ENCODE data around the gene AKAP6.
"Not testable (repeated sequence)": the region's sequence is repeated elsewhere in the genome, so short reads cannot be mapped to it uniquely, and the experiment has no call there.

Gene AKAP6

GRCh38 chr14:32754209-32754608 is 425.1 kb downstream of the AKAP6 start:
- no peak for DNase-seq (ENCODE audit: low read depth in 2 of 2)

GRCh38 chr14:32756173-32756572 is 427.1 kb downstream of the AKAP6 start:
- no peak for DNase-seq (ENCODE audit: low read depth in 2 of 2)

- DNase-seq (ENCODE audit: low read depth in 2 of 2), result no peak
Observed at GRCh38 chr14:32756775-32757174, 427.7 kb downstream of the AKAP6 start.

DNA sequence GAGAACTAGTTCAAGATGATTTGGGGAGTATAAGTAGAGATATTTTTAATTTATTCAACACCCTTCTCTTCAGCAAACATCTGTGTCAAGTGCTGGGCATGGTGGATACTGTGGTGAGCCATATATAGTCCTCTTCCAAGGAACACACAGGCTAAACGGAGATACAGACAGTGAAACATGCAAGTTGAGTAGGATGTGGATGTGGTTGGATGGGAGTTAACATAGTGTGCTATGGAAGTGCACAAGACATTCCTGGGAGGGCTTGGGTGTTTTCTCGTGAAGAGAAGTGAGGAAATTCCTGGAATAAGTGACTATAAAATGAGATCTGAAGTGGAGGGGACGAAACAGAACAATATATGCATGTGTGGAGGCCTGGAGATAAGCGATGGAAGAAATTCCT is 428.5 kb downstream of the AKAP6 start:
- no peak for DNase-seq (ENCODE audit: low read depth in 2 of 2)

GRCh38 chr14:32761381-32761968 is 432.4 kb downstream of the AKAP6 start:
- DNase-seq (ENCODE audit: low read depth in 2 of 2), result peak in 1 of 2 experiments; percentile 15

DNA sequence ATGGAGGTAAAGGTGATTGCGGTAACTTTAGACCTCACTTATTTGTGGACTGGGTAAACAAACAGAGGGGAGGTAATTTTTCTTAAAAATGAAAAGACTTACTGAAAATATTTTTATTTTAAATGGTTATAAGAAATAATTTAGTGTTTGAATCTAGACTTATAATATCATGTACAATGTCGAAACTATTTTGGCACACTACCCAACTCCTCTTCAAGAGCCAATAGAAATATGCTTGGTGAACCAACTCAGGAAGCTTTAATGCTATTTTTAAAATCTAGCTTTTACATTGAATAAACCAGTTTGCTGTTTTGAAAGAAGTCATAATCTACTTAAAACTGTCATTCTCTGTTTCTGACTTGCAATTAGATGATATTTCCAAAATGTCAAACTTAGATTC is 433.8 kb downstream of the AKAP6 start:
- peak; percentile 15 for DNase-seq (ENCODE audit: low read depth in 2 of 2)

DNA sequence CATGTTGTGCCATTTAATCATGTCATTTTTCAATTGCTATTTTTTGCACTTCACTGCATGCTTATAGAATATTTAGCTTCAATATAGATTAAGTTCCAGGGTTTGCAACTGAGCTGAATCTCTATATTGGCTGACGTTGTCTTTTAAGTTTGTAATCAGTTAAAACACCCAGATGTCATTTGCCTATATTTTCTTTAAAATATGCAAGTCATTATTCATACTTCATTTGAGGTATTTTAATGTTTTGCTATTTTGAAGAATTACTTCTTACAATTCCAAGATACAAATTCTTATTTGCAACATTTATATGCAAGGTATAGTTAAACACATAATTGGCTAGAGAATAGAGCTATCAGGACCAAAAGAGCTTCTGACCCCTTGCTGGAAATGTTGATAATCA is 434.6 kb downstream of the AKAP6 start:
- no peak for DNase-seq (ENCODE audit: low read depth in 2 of 2)

DNA sequence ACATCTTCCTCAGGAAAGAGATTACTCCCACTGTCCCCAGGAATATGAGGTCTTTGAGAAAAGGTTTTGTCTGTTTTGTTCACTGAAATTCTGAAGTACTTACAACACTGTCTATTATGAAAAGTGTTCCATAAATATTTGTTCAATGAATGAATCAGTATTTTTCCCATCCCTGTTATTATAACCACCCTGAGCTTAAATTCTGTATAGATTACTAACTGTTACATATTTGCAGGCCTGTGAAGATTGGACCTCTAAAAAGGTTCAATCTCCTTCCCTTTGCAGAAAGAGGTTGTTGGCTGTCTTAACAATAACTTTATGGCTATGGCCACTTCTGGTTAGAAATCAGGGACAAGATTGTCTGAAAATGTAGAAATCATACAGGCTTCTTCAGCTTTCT is 435.0 kb downstream of the AKAP6 start:
- DNase-seq (ENCODE audit: low read depth in 2 of 2), result peak in 1 of 2 experiments; percentile 3

GRCh38 chr14:32770422-32770821 is 441.3 kb downstream of the AKAP6 start:
- DNase-seq (ENCODE audit: low read depth in 2 of 2), result no peak

DNA sequence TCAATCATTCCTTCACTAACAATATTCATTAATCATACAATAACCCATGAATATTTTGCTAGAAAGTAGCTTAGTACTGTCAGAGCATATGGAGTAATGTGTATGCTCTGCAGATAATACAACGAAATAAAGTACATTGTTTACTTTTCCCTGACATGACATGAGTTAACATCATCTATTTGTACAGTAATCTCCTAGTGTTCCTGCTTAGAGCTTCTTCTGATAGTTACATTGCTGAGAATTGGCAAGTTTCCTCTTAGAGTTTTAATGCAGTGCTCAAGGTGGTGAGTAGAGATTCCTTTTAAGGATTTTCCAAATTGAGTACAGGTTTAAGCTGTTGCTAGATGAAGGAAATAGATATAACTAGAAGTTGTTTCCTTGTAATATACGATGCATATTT is 445.1 kb downstream of the AKAP6 start:
- DNase-seq (ENCODE audit: low read depth in 2 of 2), result no peak

DNA sequence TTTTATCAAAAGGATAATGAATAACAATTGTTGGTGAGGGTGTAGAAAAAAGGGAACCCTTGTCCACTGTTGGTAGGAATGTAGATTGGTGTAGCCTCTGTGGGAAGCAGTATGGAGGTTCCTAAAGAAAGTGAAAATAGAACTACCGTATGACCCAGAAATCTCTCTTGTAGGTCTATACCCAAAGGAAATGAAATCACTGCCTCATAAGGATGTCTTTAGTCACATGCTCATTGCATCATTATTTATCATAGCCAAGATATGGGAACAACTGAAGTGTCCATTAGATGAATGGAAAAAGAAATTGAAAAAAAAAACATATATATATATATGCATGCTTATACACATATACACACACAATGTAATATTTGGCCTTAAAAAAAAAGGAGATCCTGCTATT is 450.7 kb downstream of the AKAP6 start:
- DNase-seq (ENCODE audit: low read depth in 2 of 2), result no peak

DNA sequence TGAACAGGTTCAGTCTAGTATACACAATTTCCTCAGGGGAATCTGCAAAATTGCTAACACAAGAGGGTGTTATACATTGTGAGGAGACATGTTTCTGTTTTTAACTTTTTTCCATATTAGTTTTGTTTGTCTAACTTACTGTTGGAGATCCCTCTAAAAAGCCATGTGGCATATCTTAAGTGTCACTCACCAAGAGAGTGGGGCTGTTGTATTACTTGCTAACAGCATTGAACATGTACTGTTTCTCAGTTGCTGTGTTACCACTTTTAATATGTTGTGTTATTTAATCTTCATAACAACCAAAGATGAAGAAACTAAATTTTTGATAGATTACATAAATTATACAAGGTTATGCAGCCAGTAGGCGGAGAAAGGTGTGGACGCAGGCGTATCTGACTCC is 455.3 kb downstream of the AKAP6 start:
- DNase-seq (ENCODE audit: low read depth in 2 of 2), result no peak

GRCh38 chr14:32785585-32785984 is 456.5 kb downstream of the AKAP6 start:
- DNase-seq (ENCODE audit: low read depth in 2 of 2), result no peak

DNA sequence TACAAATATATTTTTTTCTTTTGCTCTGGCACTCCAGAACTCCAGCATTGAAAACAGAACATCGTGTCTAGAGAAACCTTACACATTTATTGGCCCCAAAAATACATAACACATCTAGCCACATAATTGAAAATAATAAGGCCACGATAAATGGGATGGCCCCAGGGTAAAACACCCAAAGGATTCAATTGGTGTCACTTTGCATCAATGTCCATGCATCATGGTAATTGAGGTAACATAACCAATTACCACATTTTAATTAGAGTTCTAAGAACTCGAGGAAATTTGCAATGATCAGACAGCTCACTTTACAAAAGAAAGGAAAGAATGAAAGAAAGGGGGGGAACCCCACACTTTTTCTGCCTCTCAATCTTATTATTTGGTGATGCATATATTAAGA is 457.8 kb downstream of the AKAP6 start:
- no peak for DNase-seq (ENCODE audit: low read depth in 2 of 2)

DNA sequence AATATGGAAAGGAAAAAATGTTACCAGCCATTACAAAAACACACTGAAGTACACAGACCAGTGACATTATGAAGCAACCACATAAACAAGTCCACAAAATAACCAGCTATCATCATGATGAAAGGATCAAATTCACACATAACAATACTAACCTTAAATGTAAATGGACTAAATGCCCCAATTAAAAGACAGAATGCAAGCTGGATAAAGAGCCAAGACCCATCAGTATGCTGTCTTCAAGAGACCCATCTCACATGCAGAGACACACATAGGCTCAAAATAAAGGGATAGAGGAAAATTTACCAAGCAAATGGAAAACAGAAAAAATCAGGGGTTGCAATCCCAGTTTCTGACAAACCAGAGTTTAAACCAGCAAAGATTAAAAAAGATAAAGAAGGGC is 463.9 kb downstream of the AKAP6 start:
- not testable (repeated sequence) for DNase-seq (ENCODE audit: low read depth in 2 of 2)

DNA sequence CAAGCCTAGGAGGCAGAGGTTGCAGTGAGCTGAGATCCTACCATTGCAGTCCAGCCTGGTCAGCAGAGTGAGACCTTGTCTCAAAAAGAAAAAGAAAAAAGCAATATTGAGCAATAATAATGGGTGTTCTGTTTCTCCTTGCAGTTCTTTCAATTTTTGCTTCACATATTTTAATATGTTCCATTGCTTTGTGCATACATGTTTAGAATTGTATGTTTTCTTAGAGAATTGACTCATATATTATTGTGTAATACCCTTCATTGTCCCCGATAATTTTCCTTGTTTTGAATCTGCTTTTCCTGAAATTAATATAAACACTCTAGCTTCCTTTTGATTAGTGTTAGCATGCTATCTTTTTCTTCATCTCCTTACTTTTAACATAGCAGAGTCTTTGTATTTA is 471.2 kb downstream of the AKAP6 start:
- no peak for DNase-seq (ENCODE audit: low read depth in 2 of 2)

DNA sequence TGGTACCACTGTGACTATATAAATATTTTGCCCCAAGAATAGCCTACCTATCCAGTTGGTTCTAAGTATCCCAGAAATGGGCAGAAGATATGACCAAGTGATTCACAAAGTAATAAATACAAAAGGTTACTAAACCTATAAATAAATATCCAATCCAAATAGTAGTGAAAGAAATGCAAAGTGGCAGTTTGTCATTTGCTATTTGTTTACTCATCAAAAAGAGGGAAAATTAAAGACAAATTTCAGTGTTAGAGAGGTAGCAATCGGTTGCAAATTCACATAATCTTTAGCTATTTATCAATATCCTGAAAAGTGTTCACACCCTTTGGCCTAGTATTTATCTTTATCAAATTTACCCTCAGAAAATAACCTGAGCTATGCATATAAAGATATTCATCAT is 473.2 kb downstream of the AKAP6 start:
- DNase-seq (ENCODE audit: low read depth in 2 of 2), result no peak

DNA sequence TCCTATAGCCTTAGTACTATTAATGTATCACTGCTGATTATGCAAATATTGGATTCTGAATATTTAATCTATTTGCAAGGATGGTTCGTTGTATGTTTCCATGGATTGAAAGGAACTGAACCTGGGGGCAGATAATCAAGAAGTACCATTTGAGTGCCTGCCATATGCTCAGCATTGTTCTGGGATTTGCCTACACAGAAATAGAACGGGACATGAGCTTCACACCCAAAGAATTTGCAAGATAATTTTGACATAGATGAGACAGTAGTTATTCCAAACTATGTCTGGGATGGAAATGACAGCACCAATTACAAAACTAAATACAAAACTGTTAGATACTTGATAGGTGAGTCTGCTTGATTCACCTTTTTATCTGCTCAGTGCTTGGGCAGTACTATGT is 476.9 kb downstream of the AKAP6 start:
- no peak for DNase-seq (ENCODE audit: low read depth in 2 of 2)

- no peak for DNase-seq (ENCODE audit: low read depth in 2 of 2)
Observed at GRCh38 chr14:32808644-32809043, 479.5 kb downstream of the AKAP6 start.

DNA sequence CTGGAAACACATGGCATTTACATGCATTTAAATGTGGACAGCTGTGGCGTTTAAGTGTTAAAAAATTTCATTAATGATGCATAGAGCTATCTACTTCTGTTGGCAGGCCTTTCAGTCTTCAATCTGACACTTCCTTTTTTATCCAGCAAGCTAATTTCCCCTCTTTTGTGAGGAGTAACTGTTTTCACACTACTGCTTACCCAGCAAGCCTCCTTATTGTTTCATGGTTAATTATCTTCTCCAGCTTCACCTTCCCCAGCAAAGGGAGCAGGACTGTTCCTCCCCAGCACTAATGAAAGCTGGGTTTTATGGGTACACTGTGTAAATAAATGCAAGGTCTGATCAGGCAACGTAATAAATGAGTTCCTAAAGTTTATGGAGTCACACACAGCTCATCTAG is 480.2 kb downstream of the AKAP6 start:
- no peak for DNase-seq (ENCODE audit: low read depth in 2 of 2)

DNA sequence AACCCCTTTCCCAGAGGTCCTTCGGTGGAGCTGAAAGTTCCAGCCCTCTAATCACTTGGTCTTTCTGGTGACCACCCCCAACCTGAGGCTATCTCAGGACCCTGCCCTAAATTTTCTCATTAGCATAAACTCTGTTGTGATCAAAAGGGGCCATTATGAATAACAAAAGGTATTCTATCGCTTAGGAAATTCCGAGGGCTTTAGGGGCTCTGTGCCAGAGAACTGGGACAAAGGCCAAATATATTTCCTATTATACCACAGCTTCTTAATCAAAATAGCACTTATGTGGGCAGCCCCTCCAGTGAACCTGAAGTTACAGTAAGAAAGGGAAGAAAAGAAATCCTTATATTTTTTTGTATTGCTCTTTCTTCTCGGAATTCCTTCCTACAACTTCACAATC is 484.3 kb downstream of the AKAP6 start:
- no peak for DNase-seq (ENCODE audit: low read depth in 2 of 2)

- DNase-seq (ENCODE audit: low read depth in 2 of 2), result no peak
Observed at GRCh38 chr14:32814721-32815120, 485.6 kb downstream of the AKAP6 start.

DNA sequence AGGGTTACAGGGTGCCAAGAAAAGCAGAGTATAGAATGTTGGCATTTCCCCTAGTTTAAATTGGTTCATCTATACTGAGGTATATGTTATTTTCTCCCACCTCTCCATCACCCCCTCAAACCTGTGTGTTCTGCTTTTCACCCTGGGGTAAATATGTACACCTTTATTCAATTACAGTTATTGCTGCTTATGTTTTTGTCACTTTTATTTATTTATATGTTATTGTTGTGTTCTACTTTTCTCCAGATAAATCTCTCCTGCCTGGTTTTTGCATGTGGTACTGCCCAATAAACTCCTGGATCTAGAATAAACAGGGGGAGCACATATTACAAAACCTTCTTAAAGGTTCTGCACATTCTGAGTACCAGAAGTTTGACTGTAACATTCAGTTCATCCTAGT is 487.5 kb downstream of the AKAP6 start:
- no peak for DNase-seq (ENCODE audit: low read depth in 2 of 2)

DNA sequence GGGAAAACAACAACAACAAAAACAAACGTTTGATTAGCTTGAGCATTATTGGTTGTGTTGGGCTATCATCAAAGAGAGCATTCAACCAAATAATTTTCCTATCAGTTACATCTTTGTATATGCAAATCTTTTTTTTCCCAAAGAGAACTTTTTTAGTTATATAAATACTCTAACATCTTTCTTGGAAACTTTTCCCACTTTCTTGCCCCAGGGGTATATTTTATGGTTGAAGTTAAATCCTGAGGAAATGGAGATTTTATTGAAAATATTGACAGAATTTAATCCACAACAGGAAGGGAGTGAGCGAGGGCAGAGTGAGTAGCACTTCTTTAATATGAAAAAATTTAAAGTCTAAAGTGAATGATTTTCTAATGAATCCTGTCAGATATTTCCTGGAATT is 488.7 kb downstream of the AKAP6 start:
- no peak for DNase-seq (ENCODE audit: low read depth in 2 of 2)

DNA sequence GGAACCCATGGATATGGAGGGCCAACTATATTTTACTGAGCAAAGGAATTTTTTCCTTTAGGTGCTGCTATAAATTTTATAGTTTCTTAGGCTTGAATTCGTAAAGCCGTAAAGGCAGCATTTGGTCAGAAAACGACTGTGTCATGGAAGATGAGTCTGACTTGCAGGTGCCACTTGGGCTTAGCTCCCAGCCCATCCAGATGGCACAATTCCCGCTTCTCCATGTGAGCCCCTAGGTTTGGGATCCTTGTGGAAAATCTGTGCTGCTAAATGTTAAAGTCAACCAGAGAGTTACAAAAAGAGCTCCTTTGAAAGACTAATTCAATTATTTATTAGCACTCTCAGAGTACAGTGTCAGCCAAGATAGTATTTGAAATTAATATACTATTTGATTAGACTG is 489.5 kb downstream of the AKAP6 start:
- no peak for DNase-seq (ENCODE audit: low read depth in 2 of 2)

Measured in fibroblast of skin of left biceps (primary cell).